Activated gamma-delta T cell (primary cell): ENCODE measurements around the gene PRMT9.

Experiments
- DNase-seq: peaks from one replicate; lab custom pipeline; 2025; lab: John Stamatoyannopoulos, UW

PRMT9 gene

GRCh38 chr4:147617841-147618691 is 65.9 kb downstream of the PRMT9 start:
- DNase-seq = no peak

- DNase-seq = peak; percentile 82
Observed at GRCh38 chr4:147617173-147617840, 66.7 kb downstream of the PRMT9 start, which contains the start of gene TMEM184C. Gene TMEM184C (plus strand): TSS chr4:147617397. CDS start chr4:147617957, 560 bp downstream.

GRCh38 chr4:147616849-147617172 is 67.2 kb downstream of the PRMT9 start:
- no peak for DNase-seq

- no peak for DNase-seq
Observed at GRCh38 chr4:147610686-147611085, 73.3 kb downstream of the PRMT9 start.

DNA sequence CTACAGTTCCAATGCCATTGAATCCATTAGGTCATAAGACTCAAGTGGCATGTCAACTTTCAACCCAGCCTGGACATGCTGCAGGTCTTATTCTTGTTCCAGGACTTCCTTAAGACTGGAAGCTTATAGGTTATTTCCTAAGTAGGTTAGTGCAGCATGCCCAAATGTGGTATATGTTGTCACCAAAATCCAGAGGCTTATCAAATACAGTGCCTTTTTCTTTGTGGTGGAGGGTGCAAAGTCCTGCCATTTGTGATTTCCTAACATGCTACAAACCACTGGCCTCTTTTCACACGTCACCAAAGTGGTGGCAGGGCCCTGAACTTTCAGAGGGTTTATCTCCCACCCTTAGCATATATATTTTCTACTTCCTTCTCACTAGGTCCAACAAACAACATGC is 76.5 kb downstream of the PRMT9 start:
- DNase-seq = no peak

DNA sequence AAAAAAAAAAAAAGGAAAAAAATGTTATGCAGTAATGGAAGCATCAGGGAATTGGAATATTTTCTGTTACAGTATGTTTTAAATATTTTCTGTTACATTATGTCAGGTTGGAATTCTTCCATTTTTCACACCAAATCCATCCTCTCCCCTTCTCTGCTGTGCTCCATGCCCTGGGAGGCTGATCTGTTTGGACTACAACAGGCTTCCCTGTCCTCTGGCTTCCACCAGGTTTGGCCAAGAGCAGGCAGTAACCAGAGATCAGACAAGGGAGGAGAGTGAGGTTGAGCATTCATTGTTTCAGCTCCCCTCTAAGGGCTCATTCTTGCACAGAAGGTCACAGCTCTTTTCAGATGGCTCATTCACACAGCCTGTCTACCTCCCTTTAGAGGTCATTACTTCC is 78.5 kb downstream of the PRMT9 start:
- DNase-seq = no peak

DNA sequence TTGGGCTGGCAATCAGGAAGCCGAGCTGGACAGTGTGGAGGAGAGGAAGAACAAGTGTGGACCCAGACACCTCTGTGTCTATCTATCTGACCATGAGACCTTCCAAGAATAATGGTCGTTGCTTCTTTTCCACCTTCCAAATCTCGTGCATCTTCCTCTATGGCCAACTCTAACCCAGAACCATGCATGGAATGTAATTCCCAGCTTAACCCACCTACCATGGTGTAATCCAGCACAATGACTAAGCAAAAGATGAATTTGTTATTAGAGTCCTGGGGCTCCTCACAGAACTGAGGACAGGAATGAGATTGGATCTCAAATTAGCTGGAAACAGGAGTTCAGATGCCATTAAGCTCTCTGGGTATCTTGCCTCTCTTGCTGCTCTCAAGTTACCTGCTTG is 84.2 kb downstream of the PRMT9 start:
- no peak for DNase-seq

GRCh38 chr4:147599206-147599605 is 84.8 kb downstream of the PRMT9 start:
- no peak for DNase-seq

- no peak for DNase-seq
Observed at GRCh38 chr4:147597561-147597960, 86.4 kb downstream of the PRMT9 start.

DNA sequence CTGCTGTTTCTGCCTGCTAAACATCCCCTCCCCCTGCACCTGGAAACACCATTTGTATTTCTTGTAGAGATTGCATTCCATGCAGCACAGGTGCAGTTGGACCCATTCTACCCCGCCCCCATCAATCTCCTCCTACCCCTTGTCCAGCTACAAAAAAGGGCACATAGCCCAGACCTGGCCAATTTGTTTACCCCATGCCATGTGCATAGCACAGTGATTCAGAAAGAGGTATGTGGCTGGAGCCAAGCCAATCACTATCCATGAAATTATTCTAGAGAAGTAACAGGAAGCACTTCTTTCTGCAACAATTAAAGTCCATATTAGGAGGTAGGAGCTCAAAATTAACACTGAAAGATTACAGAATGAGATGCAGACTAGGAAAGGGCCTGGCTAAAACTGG is 87.0 kb downstream of the PRMT9 start:
- DNase-seq = no peak

DNA sequence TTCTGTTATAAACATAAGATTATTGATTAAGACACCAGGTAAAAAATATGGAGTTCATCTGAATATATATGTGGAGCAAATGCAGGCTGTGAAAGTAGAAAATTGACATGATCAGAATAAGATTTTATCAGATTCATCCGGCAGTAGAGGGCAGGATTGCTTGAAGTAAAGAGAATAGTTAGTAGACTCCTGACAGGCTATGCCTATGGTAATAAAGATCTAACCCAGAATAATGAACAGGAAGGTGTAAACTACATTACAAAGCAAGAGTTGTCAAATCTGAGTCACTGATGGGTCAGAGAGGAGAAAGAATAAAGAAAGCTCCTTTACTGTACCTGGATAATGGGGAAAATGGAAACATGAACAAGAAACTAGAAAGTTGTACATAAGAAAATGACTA is 87.6 kb downstream of the PRMT9 start:
- DNase-seq = no peak

- no peak for DNase-seq
Observed at GRCh38 chr4:147594578-147594977, 89.4 kb downstream of the PRMT9 start.

DNA sequence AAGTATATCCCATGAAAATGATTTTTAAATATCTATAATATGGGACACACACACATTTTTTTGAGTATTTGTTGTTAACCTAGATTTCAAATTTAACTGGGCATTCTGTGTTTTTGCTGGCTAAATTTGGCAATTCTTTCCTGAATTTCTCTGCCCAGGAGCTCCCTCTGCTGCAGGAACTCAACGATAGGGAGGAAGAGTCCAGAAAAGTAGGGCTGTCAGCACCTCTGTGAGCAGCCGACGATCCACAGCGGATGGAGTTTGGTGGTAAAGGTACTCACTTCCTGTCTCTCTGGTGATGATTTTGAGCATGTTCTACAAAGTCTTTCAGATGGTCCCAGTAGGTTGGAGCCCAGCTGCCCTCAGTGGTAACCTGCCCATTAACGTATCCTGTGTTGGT is 89.9 kb downstream of the PRMT9 start:
- DNase-seq = no peak

GRCh38 chr4:147591106-147591505 is 92.9 kb downstream of the PRMT9 start:
- no peak for DNase-seq

DNA sequence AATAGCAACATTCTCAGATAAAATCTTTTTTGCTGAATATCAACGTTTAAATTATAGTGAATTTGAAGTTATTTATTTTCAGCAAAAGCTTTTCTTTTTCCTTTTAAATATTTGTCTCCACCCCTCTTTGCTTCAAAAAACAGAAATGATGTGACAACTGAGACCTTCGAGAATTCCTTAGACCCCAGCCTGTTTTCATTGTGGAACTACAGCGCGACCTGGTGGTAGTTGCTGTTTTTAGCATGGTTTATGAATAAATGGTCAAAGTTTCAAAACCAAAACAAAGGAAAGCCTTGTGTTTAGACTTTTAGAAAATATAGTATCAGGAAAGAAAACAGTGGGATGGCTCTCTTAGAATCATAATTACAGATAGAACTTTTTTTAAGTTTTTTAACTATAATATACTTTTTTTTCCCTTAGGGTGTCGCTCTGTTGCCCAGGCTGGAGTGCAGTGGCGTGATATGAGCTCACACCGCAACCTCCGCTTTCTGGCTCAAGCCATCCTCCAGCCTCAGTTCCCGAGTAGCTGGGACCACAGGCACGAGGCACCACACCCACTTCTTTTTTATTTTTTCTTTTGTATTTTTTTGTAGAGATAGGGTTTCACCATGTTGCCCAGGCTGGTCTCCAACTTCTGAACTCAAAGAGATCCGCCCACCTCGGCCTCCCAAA is 93.6 kb downstream of the PRMT9 start:
- no peak for DNase-seq

GRCh38 chr4:147589586-147589985 is 94.4 kb downstream of the PRMT9 start:
- DNase-seq = no peak
